Endodermal cell (in vitro differentiated cells): ENCODE data around the gene CATSPER3. TPM values are rescaled to one million over a fixed set of nuclear protein-coding genes. Genes with fewer than 3 reads are reported as not detected.

Source experiments
- DNase-seq: peaks from one replicate; pipeline ENCODE4 v3.0.0-alpha.2; 2017
- H3K27ac ChIP-seq: 2 replicates; pipeline ENCODE4 v1.5.1; 2013; ENCODE audit warnings: mild to moderate bottlenecking, low read depth, low read length, moderate library complexity
- H3K27me3 ChIP-seq: 2 replicates; pipeline ENCODE4 v1.6.1; 2013; ENCODE audit warnings: mild to moderate bottlenecking, low read length, moderate library complexity; ENCODE audit not compliant: insufficient read depth, control insufficient read depth, poor library complexity, severe bottlenecking
- H3K36me3 ChIP-seq: 2 replicates; pipeline ENCODE4 v1.7.0; 2013; ENCODE audit warnings: mild to moderate bottlenecking, low read length, moderate library complexity; ENCODE audit not compliant: control insufficient read depth, insufficient read depth
- H3K4me1 ChIP-seq: one replicate; pipeline ENCODE4 v1.7.0; 2013; ENCODE audit warnings: low read length; ENCODE audit not compliant: control insufficient read depth, insufficient read depth
- H3K4me3 ChIP-seq: 2 replicates; pipeline ENCODE4 v1.5.1; 2013; ENCODE audit warnings: mild to moderate bottlenecking, low read length, moderate library complexity
- H3K9ac ChIP-seq: 2 replicates; pipeline ENCODE4 v1.6.1; 2013; ENCODE audit warnings: mild to moderate bottlenecking, low read length, moderate library complexity; ENCODE audit not compliant: poor library complexity, severe bottlenecking; ENCODE audit errors: extremely low read depth
- H3K9me3 ChIP-seq: 2 replicates; pipeline ENCODE4 v1.6.1; 2013; ENCODE audit warnings: mild to moderate bottlenecking, low read length, moderate library complexity; ENCODE audit not compliant: control insufficient read depth
- H3K27ac Mint-ChIP-seq: 2 replicates; pipeline ENCODE4 v1.8.0; 2020; ENCODE audit warnings: mixed read lengths
- H3K27me3 Mint-ChIP-seq: 2 replicates; pipeline ENCODE4 v1.8.0; 2021; ENCODE audit warnings: mild to moderate bottlenecking, mixed read lengths; ENCODE audit not compliant: insufficient read depth
- H3K36me3 Mint-ChIP-seq: 2 replicates; pipeline ENCODE4 v1.8.0; 2020; ENCODE audit warnings: low read depth, mixed read lengths
- H3K4me1 Mint-ChIP-seq: 2 replicates; pipeline ENCODE4 v1.8.0; 2020; ENCODE audit warnings: mixed read lengths
- H3K4me3 Mint-ChIP-seq: 2 replicates; pipeline ENCODE4 v1.8.0; 2020; ENCODE audit warnings: mild to moderate bottlenecking, moderate library complexity, mixed read lengths
- H3K9me3 Mint-ChIP-seq: 2 replicates; pipeline ENCODE4 v1.8.0; 2020; ENCODE audit warnings: mild to moderate bottlenecking, mixed read lengths
- CTCF ChIP-seq: fragments of 200-600 bp; sonication (generic); conservative IDR thresholded peaks from 2 replicates; pipeline ENCODE4 v1.5.0; 2021; ENCODE audit warnings: antibody characterized with exemption, mild to moderate bottlenecking
- WGBS, 2 experiments: methylation state at CpG; one replicate each; pipeline versions ENCODE4 v1.1.5 to v1.1.7; 2013; ENCODE audit warnings: missing lambda C conversion rate in 2 of 2, mixed read lengths in 1 of 2; ENCODE audit not compliant: insufficient coverage in 1 of 2, insufficient read length in 1 of 2; 5-methylcytosine and 5-hydroxymethylcytosine counted together
- total RNA-seq, 2 donors: library from RNA; stranded (reverse); fragmentation: NEBNext Ultra II Directional in 1 of 2; extraction: Animal tissue kit (Norgen Biotek cat#: 25700) in 1 of 2; gene quantifications; 2 replicates in 1 of 2; 3 replicates in 1 of 2; pipeline ENCODE4 v1.2.1, GENCODE V29; 2021

Gene CATSPER3
- total RNA-seq, 2 donors from 2014 or later, result 0.64 to 0.68 TPM

GRCh38 chr5:135047347-135047695 is 79.6 kb downstream of the CATSPER3 start:
- Histone ChIP-seq H3K36me3 (no peaks in the 10 kb centered on the region), H3K9ac (no peak overlapping the region), H3K4me3 (no peak overlapping the region), H3K27ac (no peak overlapping the region), H3K4me1 (no peaks in the 10 kb centered on the region), H3K9me3 (no peaks in the 10 kb centered on the region), H3K27me3 (peaks cover 98% of the 10 kb centered on the region)
- TF ChIP-seq CTCF, result no peak
- H3K27me3 Mint-ChIP-seq, result peaks cover 100% of the 10 kb centered on the region
- DNase-seq, result no peak
- WGBS, 2 experiments, result 71 to 84% methylated on average over 2 of the region's 2 CpGs
- H3K9me3 Mint-ChIP-seq, result no peaks in the 10 kb centered on the region
- H3K27ac Mint-ChIP-seq, result no peak overlapping the region
- no peaks in the 10 kb centered on the region for H3K36me3 Mint-ChIP-seq
- peaks cover 7% of the 10 kb centered on the region for H3K4me1 Mint-ChIP-seq
- H3K4me3 Mint-ChIP-seq, result no peak overlapping the region

- Mint-ChIP-seq H3K4me3 (no peak overlapping the region), H3K9me3 (no peaks in the 10 kb centered on the region), H3K36me3 (no peaks in the 10 kb centered on the region), H3K27ac (no peak overlapping the region), H3K27me3 (peaks cover 100% of the 10 kb centered on the region), H3K4me1 (peaks cover 7% of the 10 kb centered on the region)
- Histone ChIP-seq H3K9me3 (no peaks in the 10 kb centered on the region), H3K36me3 (no peaks in the 10 kb centered on the region), H3K27ac (no peak overlapping the region), H3K4me3 (no peak overlapping the region), H3K4me1 (no peaks in the 10 kb centered on the region), H3K27me3 (peaks cover 98% of the 10 kb centered on the region), H3K9ac (no peak overlapping the region)
- TF ChIP-seq CTCF, result no peak
- WGBS, 2 experiments, result 75 to 91% methylated on average over 2 of the region's 2 CpGs
- peak; percentile 66 for DNase-seq
These were observed 80.6 kb downstream of the CATSPER3 start for GRCh38 chr5:135048286-135048685.

GRCh38 chr5:135048930-135049329 is 81.2 kb downstream of the CATSPER3 start:
- Mint-ChIP-seq H3K4me3 (no peak overlapping the region), H3K36me3 (no peaks in the 10 kb centered on the region), H3K27ac (no peak overlapping the region), H3K4me1 (peaks cover 7% of the 10 kb centered on the region), H3K9me3 (no peaks in the 10 kb centered on the region), H3K27me3 (peaks cover 100% of the 10 kb centered on the region)
- Histone ChIP-seq H3K4me3 (no peak overlapping the region), H3K4me1 (no peaks in the 10 kb centered on the region), H3K27me3 (peaks cover 98% of the 10 kb centered on the region), H3K9ac (no peak overlapping the region), H3K36me3 (no peaks in the 10 kb centered on the region), H3K27ac (no peak overlapping the region), H3K9me3 (no peaks in the 10 kb centered on the region)
- DNase-seq, result no peak
- TF ChIP-seq CTCF, result no peak
- WGBS, 2 experiments, result 50% methylated on average over 1 of the region's 1 CpG; no CpG with 5 or more reads in 1 of the 2 experiments
